ENCODE measurements around the gene ZNF212.
"Not testable (repeated sequence)": the region's sequence is repeated elsewhere in the genome, so short reads cannot be mapped to it uniquely, and the experiment has no call there.

DNA sequence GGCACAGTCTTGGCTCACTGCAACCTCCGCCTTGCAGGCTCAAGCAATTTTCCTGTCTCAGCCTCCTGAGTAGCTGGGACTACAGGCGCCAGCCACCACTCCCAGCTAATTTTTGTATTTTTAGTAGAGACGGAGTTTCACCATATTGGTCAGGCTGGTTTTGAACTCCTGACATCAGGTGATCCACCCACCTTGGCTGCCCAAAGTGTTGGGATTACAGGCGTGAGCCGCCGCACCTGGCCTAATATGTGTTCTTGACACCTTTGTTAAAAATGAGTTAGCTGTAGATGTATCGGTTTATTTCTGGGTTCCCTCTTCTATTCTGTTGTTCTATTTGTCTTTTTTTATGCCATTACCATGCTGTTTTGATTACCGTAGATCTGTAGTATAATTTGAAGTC lies 35.0 kb downstream of the ZNF212 start:
- TF ChIP-seq, protein P1, sequence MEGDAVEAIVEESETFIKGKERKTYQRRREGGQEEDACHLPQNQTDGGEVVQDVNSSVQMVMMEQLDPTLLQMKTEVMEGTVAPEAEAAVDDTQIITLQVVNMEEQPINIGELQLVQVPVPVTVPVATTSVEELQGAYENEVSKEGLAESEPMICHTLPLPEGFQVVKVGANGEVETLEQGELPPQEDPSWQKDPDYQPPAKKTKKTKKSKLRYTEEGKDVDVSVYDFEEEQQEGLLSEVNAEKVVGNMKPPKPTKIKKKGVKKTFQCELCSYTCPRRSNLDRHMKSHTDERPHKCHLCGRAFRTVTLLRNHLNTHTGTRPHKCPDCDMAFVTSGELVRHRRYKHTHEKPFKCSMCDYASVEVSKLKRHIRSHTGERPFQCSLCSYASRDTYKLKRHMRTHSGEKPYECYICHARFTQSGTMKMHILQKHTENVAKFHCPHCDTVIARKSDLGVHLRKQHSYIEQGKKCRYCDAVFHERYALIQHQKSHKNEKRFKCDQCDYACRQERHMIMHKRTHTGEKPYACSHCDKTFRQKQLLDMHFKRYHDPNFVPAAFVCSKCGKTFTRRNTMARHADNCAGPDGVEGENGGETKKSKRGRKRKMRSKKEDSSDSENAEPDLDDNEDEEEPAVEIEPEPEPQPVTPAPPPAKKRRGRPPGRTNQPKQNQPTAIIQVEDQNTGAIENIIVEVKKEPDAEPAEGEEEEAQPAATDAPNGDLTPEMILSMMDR (IDR thresholded peaks at IDR 0.05; ENCODE audit: low read depth, low read length): not testable (repeated sequence)
- TF ChIP-seq EZH2phosphoT487 (IDR thresholded peaks at IDR 0.05; ENCODE audit: low read depth): not testable (repeated sequence)
